GM12801 (cell line): ENCODE measurements around the gene BPIFB2.

Experiments used
- TF ChIP-seq, protein P1 (sequence below): IDR thresholded peaks from one replicate; pipeline ENCODE4 v1.5.1; 2011; ENCODE audit warnings: control low read depth; ENCODE audit not compliant: insufficient read length; ENCODE audit errors: extremely low read depth

BPIFB2 gene

GRCh38 chr20:33070111-33071053 is 62.9 kb downstream of the BPIFB2 start:
- TF ChIP-seq, protein P1, sequence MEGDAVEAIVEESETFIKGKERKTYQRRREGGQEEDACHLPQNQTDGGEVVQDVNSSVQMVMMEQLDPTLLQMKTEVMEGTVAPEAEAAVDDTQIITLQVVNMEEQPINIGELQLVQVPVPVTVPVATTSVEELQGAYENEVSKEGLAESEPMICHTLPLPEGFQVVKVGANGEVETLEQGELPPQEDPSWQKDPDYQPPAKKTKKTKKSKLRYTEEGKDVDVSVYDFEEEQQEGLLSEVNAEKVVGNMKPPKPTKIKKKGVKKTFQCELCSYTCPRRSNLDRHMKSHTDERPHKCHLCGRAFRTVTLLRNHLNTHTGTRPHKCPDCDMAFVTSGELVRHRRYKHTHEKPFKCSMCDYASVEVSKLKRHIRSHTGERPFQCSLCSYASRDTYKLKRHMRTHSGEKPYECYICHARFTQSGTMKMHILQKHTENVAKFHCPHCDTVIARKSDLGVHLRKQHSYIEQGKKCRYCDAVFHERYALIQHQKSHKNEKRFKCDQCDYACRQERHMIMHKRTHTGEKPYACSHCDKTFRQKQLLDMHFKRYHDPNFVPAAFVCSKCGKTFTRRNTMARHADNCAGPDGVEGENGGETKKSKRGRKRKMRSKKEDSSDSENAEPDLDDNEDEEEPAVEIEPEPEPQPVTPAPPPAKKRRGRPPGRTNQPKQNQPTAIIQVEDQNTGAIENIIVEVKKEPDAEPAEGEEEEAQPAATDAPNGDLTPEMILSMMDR = no peak

DNA sequence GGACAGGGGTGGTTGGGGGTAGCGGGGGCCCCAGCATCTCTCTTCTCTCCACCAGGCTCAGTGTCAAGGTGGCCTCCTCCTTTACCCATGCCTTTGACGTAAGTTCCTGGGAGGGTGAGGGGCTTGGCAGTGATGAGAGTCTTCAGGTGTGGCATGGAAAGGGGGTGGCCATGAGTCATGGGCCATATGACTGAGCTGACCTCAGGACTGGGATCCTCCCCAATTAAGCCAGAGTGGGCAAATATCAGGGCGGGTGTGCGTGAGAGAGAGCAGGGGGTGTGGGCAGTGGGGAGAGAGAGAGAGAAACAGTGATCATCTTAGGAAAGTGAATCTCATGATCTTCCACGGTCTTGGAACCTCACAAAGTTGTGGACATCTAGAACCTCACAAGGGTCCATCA is 63.7 kb downstream of the BPIFB2 start:
- TF ChIP-seq, protein P1 = no peak

DNA sequence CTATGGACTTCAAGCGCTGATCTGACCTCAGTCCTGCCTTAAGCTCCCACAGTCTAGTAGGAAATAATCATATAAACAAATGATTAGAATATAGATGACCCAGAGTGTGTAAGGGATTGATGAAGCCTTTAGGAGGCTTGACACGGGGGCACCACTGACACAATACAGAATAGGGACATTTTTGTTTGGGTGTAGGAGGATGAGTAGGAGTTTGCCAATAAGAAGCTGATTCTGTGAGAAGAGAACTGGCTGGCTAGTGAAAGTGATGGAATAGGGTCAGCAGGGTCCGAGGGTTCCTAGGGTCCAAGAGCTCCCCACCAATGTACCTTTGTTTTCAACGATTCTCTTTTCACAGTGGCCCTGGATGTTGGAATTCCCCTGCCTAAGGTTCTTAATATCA is 64.9 kb downstream of the BPIFB2 start:
- TF ChIP-seq, protein P1 = no peak

GRCh38 chr20:33072813-33073212 is 65.3 kb downstream of the BPIFB2 start:
- TF ChIP-seq, protein P1 = no peak
